ENCODE measurements around the gene PKD2L2.

GRCh38 chr5:137960819-137961218 is 71.6 kb downstream of the PKD2L2 start:
- TF ChIP-seq CTCF (IDR thresholded peaks at IDR 0.05) = no peak
- no peak for TF ChIP-seq POLR2A (IDR thresholded peaks at IDR 0.05)
- no peak for TF ChIP-seq EP300 (IDR thresholded peaks at IDR 0.05)

Measured in sigmoid colon (tissue), 4 donors.